Left ventricle myocardium inferior (tissue), 1 donor: ENCODE results near the gene KRTAP5-6. TPM values are rescaled to one million over a fixed set of nuclear protein-coding genes. Genes with fewer than 3 reads are reported as not detected.

Experiments
- DNase-seq: peaks from one replicate; pipeline ENCODE4 v3.0.0-alpha.2; 2020
- H3K27ac ChIP-seq: fragments of 200-600 bp; replicated peaks from 2 replicates; pipeline ENCODE4 v1.8.0; 2021
- H3K27me3 ChIP-seq: fragments of 200-600 bp; 2 replicates; pipeline ENCODE4 v1.8.0; 2021; ENCODE audit warnings: low read depth
- H3K36me3 ChIP-seq: fragments of 200-600 bp; 2 replicates; pipeline ENCODE4 v1.8.0; 2021
- H3K4me1 ChIP-seq: fragments of 200-600 bp; 2 replicates; pipeline ENCODE4 v1.8.0; 2021
- H3K4me3 ChIP-seq: fragments of 200-600 bp; 2 replicates; pipeline ENCODE4 v1.8.0; 2021; ENCODE audit warnings: mild to moderate bottlenecking, moderate library complexity
- H3K9me3 ChIP-seq: fragments of 200-600 bp; replicated peaks from 2 replicates; pipeline ENCODE4 v1.8.0; 2021
- intact Hi-C: fragments of 100-400 bp; cut with micrococcal nuclease; formaldehyde crosslinking; loops from one replicate; pipeline ENCODE4 v1.11.0; 2022
- total RNA-seq: library from RNA; stranded (reverse); fragmentation: NEBNext Ultra II Directional; extraction: Animal tissue kit (Norgen Biotek cat#: 25700); gene quantifications from one replicate; pipeline ENCODE4 v1.2.1, GENCODE V29; 2021
- TF ChIP-seq, protein P1 (sequence below): fragments of 200-600 bp; IDR thresholded peaks from 2 replicates; pipeline ENCODE4 v1.8.0; 2021; ENCODE audit warnings: antibody characterized with exemption, mild to moderate bottlenecking, borderline replicate concordance
- donor health status: DM: no; HTN: yes; CAD: no; lungs with severe emphysema.

KRTAP5-6 gene
- total RNA-seq, 1 donor from 2014 or later, result not detected

DNA sequence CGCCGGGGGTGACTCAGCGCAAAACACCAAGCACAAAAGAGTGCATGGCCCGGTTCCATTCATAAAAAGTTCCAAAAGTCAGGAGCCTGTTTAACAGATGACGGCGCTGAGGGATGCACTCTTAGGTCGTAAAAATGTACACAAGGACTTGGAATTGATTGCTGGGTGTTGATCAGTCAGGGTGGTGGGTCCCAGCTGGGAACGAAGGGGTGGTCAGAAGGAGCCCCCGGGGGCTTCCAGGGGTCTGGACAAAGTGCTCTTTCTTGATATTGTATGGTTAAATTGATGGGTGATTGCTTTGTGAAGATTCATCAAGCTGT, 32.7 kb downstream of the KRTAP5-6 start:
- H3K9me3 ChIP-seq, result no peaks in the 10 kb centered on the region
- TF ChIP-seq, protein P1, sequence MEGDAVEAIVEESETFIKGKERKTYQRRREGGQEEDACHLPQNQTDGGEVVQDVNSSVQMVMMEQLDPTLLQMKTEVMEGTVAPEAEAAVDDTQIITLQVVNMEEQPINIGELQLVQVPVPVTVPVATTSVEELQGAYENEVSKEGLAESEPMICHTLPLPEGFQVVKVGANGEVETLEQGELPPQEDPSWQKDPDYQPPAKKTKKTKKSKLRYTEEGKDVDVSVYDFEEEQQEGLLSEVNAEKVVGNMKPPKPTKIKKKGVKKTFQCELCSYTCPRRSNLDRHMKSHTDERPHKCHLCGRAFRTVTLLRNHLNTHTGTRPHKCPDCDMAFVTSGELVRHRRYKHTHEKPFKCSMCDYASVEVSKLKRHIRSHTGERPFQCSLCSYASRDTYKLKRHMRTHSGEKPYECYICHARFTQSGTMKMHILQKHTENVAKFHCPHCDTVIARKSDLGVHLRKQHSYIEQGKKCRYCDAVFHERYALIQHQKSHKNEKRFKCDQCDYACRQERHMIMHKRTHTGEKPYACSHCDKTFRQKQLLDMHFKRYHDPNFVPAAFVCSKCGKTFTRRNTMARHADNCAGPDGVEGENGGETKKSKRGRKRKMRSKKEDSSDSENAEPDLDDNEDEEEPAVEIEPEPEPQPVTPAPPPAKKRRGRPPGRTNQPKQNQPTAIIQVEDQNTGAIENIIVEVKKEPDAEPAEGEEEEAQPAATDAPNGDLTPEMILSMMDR, result no peak
- H3K4me3 ChIP-seq, result no peak overlapping the region
- no peak overlapping the region for H3K27ac ChIP-seq
- no peaks in the 10 kb centered on the region for H3K4me1 ChIP-seq
- no peaks in the 10 kb centered on the region for H3K36me3 ChIP-seq
- intact Hi-C loops, result no loop called here
- peaks cover 85% of the 10 kb centered on the region for H3K27me3 ChIP-seq
- DNase-seq, result no peak

DNA sequence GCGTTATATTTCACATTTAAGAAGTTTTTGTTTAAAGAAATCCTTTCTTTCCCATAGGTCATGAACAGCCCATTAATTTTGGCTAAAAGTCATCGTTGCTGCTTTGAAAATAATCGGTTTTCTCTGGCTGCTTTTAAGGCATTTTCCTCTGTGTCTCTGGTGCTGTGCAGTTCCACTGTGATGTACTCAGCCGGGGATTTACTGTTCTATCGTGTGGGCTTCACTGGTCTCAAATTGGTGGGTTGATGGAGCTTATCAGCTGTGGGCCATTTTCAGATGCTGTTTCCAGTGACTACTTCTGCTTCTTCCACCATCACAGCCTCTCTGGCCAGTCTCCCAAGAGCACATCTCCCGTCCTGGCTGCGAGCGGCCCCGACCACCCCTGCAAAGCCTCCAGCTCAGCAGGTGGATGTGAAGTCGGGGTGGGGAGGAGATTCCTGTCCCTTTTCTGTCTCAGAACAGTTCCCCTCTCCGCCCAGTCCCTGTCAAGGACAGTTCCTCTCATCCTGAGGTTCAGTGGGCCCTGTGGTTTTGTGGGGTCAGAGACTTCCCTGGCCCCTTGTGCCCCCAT, 33.1 kb downstream of the KRTAP5-6 start:
- no peak overlapping the region for H3K27ac ChIP-seq
- intact Hi-C loops, result no loop called here
- no peak for DNase-seq
- H3K9me3 ChIP-seq, result no peaks in the 10 kb centered on the region
- H3K4me3 ChIP-seq, result no peak overlapping the region
- no peaks in the 10 kb centered on the region for H3K4me1 ChIP-seq
- H3K27me3 ChIP-seq, result peaks cover 86% of the 10 kb centered on the region
- TF ChIP-seq, protein P1, result no peak
- H3K36me3 ChIP-seq, result no peaks in the 10 kb centered on the region

DNA sequence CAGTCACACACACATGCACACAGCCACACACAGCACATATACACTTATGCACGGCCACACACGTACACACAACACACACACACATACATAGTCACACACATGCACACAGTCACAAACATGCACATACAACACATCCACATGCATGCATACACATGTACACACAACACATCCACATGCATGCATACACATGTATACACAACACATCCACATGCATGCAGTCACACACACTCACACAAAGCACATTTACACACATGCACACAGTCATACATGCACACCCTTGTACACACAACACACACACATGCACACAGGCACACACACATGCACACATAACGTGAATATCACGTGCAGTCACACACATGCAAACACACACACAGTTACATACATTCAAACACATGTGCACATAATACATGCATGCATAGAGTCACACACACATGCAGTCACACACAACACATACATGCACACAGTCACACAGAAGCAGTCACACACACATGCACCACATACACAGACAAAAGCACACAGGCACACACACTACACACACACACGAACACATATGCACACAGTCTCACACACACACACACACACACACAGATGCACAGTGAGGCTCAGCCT, 34.6 kb downstream of the KRTAP5-6 start:
- H3K27me3 ChIP-seq, result peaks cover 95% of the 10 kb centered on the region
- H3K4me1 ChIP-seq, result no peaks in the 10 kb centered on the region
- TF ChIP-seq, protein P1, result no peak

DNA sequence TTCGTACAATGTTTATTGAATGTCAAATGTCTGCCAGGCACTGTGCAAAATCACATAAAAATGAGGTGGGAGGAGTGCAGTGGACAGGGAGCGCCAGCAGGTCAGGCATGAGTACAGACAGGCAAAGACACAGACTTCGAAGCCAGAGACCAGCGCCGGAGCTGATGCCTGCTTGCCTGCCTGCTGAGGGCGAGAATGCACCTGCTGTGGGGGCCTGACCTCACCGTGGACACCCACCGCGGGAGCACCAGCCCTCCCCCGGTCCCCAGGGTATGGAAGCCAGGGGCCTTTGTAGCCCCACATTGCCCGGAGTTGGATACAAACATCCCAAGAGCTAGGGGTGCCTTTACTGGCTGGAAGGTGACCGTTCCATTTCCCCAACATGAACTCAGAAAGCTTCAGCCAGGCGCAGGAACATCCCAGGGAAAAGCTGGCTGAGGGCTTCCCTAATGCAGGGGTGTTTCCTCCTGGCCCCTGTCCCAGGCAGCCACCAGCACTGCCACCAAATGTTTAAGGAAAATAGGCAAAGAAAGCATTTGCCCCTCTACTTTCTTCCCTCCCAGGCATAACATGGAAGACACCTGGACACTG, 35.5 kb downstream of the KRTAP5-6 start:
- TF ChIP-seq, protein P1, result no peak
- intact Hi-C loops, result no loop called here
- no peak overlapping the region for H3K4me3 ChIP-seq
- peaks cover 97% of the 10 kb centered on the region for H3K27me3 ChIP-seq
- no peaks in the 10 kb centered on the region for H3K36me3 ChIP-seq
- no peak for DNase-seq
- no peak overlapping the region for H3K27ac ChIP-seq
- H3K4me1 ChIP-seq, result no peaks in the 10 kb centered on the region
- H3K9me3 ChIP-seq, result peaks cover 15% of the 10 kb centered on the region

More for the DNA sequence above, 34.6 kb downstream of the KRTAP5-6 start:
- peaks cover 5% of the 10 kb centered on the region for H3K9me3 ChIP-seq
- H3K27ac ChIP-seq, result no peak overlapping the region
- H3K36me3 ChIP-seq, result no peaks in the 10 kb centered on the region
- DNase-seq, result no peak
- intact Hi-C loops, result no loop called here
- H3K4me3 ChIP-seq, result no peak overlapping the region

DNA sequence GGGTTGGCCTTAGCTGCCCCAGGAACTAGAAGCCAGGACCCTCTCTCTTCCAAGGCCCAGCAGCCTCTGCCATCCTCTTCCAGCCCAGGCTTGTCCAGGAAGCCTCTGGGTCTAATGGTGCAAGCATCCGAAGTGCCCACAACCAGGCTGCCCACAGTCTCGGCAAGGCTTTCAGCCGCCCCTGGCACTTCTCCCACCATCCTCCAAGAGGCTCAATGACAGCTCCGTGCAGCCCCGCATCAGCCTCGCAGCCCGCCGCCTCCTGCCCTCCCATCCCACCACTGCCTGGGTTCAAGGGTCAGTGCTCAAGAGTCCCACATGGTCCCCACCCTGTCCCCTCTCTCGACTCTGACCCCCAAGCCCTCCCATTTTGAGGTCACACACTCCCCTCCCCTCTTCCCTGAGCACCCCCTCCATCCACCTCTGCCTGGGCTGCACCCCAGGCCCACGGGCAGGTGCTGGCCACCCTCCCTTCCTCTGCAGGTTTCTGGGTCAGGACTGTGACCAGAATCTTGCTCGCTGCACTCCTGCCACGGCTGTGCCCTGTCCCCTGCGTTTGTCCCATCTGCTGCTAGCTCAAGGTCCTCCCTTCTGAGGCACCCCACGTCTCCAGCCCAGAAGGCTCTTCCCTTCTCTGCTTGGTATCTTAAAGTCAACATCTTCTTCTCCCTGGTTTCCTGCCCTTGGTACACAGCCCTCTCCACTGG, 36.2 kb downstream of the KRTAP5-6 start:
- no peak overlapping the region for H3K4me3 ChIP-seq
- TF ChIP-seq, protein P1, result no peak
- H3K36me3 ChIP-seq, result no peaks in the 10 kb centered on the region
- intact Hi-C loops, result no loop called here
- peaks cover 97% of the 10 kb centered on the region for H3K27me3 ChIP-seq
- no peak overlapping the region for H3K27ac ChIP-seq
- DNase-seq, result no peak
- no peaks in the 10 kb centered on the region for H3K4me1 ChIP-seq
- peaks cover 17% of the 10 kb centered on the region for H3K9me3 ChIP-seq
